MG63 (cell line): ENCODE data around the gene HNRNPUL2. TPM values are rescaled to one million over a fixed set of nuclear protein-coding genes. Genes with fewer than 3 reads are reported as not detected.
A peak's percentile ranks its signal among the peaks of the same experiment; 100 is the strongest.

ENCODE experiments used
- DNase-seq: peaks from one replicate; pipeline ENCODE4 v3.0.0-alpha.2; 2020
- H3K27me3 ChIP-seq: fragments of 250-450 bp; sonication (Bioruptor Pico); 2 replicates; pipeline ENCODE4 v1.5.1; 2020; ENCODE audit warnings: mild to moderate bottlenecking, moderate library complexity
- H3K36me3 ChIP-seq: fragments of 250-450 bp; sonication (Bioruptor Pico); 2 replicates; pipeline ENCODE4 v1.5.1; 2020; ENCODE audit warnings: mild to moderate bottlenecking, moderate library complexity
- H3K4me3 ChIP-seq: fragments of 250-450 bp; sonication (Bioruptor Pico); 2 replicates; pipeline ENCODE4 v1.5.1; 2020; ENCODE audit warnings: mild to moderate bottlenecking, moderate library complexity
- H3K9me3 ChIP-seq: fragments of 250-450 bp; sonication (Bioruptor Pico); 2 replicates; pipeline ENCODE4 v1.5.1; 2020; ENCODE audit warnings: mild to moderate bottlenecking, moderate library complexity
- total RNA-seq: library from RNA; depleted of rRNA; stranded (reverse); fragments of >200 nt; shearing (Covaris generic); gene quantifications from 2 replicates; pipeline ENCODE4 v1.2.3, GENCODE V29; 2014; ENCODE audit warnings: low replicate concordance; rRNA removed

The HNRNPUL2 gene
- total RNA-seq, 1 experiment from 2014 or later, result 4.5 TPM

DNA sequence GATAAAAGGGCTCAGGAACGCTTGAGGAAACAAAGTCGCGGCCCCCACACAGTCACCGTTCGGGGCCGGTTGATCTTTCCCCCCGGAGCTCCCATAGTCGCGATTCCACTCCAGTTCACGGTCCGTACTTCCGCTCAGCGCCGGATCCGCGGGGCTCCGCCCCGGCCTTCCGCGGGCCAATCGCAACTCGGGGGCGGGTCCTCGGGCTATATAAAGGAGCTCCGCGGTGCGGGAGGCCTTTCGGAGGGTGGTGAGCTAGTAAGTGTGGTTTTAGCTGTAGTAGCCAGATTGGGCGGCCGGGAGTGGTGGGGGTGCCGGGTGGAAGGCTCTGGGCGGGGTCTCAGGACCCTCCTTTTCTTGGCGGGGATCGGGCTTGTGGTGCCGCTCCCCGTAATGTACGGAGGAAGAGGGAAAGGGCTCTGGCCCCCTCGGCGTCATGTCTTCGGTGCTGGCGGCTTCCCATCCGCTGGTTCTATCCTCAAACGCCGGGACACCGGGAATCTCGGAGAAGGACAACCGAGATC lies 62.1 kb downstream of the HNRNPUL2 start, which contains the start of the genes C11orf98 and CSKMT:
TSS of gene C11orf98 (minus strand) at position 136 of the 524 bp plus-strand sequence. CDS start at position 95, 41 bp downstream.
TSS of gene CSKMT (plus strand) at position 238 of the 524 bp plus-strand sequence. CDS start 568 bp downstream, outside the sequence.
- H3K9me3 ChIP-seq, result no peaks in the 10 kb centered on the region
- peak within 1 kb of the TSS; percentile 92 for H3K4me3 ChIP-seq
- H3K36me3 ChIP-seq, result peaks cover 53% of the 10 kb centered on the region
- H3K27me3 ChIP-seq, result no peaks in the 10 kb centered on the region
- peak; percentile 91 for DNase-seq

DNA sequence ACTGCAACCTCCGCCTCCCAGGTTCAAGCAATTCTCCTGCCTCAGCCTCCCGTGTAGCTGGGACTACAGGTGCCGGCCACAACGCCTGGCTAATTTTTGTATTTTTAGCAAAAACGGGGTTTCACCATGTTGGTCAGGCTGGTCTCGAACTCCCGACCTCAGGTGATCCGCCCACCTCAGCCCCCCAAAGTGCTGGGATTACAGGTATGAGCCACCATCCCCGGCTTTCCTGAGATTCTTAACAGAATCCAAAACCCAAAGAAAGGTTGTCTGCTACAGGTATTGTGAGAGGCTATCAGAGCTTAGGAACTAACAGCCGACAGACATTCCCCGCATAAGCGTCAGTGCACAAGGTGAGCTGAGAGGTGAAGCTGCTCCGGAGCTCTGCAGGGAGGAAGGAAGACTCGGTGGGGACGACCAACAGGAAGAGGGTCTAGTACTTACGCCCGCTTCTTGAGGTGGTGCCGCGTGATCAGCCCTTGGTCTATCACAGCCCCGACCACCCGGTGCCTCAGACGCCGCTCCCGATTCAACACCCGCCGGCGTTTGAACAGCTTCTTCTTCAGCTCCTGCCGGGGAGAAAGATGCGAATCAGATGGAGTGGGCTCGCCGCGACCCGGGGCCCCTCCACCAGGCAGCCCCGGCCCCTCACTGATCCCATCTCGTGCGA lies 62.7 kb downstream of the HNRNPUL2 start:
- no peaks in the 10 kb centered on the region for H3K9me3 ChIP-seq
- H3K4me3 ChIP-seq, result peak overlapping the region; percentile 92
- peaks cover 53% of the 10 kb centered on the region for H3K36me3 ChIP-seq
- DNase-seq, result peak; percentile 42
- no peaks in the 10 kb centered on the region for H3K27me3 ChIP-seq

Other genes starting within 250 kb of the HNRNPUL2 start
- 110 and 122 TPM in 2 replicates for gene AHNAK, start 180.7 kb downstream of the HNRNPUL2 start, total RNA-seq
- 2,571 and 3,577 TPM in 2 replicates for gene EEF1G, start 153.6 kb downstream of the HNRNPUL2 start, total RNA-seq
- gene TUT1, start 135.9 kb downstream of the HNRNPUL2 start, total RNA-seq, result 11.1 and 20.3 TPM in 2 replicates
- 84.9 and 117 TPM in 2 replicates for gene MTA2, start 125.6 kb downstream of the HNRNPUL2 start, total RNA-seq
- 18.1 and 20.9 TPM in 2 replicates for gene EML3, start 114.7 kb downstream of the HNRNPUL2 start, total RNA-seq
- 2.5 and 8.5 TPM in 2 replicates for gene ROM1, start 114.2 kb downstream of the HNRNPUL2 start, total RNA-seq
- gene B3GAT3, start 105.5 kb downstream of the HNRNPUL2 start, total RNA-seq, result 24.6 and 32.9 TPM in 2 replicates
- gene GANAB, start 80.8 kb downstream of the HNRNPUL2 start, total RNA-seq, result 496 and 667 TPM in 2 replicates
- gene INTS5, start 74.2 kb downstream of the HNRNPUL2 start, total RNA-seq, result 8.0 and 22.8 TPM in 2 replicates
- 64.8 and 73.5 TPM in 2 replicates for gene C11orf98, start 62.2 kb downstream of the HNRNPUL2 start, total RNA-seq
- 10.9 and 14.9 TPM in 2 replicates for gene CSKMT, start 62.1 kb downstream of the HNRNPUL2 start, total RNA-seq
- gene UQCC3, start 55.8 kb downstream of the HNRNPUL2 start, total RNA-seq, result 16.4 and 22.2 TPM in 2 replicates
- 4.7 and 9.8 TPM in 2 replicates for gene LBHD1, start 55.2 kb downstream of the HNRNPUL2 start, total RNA-seq
- 85.5 and 147 TPM in 2 replicates for gene UBXN1, start 48.4 kb downstream of the HNRNPUL2 start, total RNA-seq
- 1.4 and 2.3 TPM in 2 replicates for gene LRRN4CL, start 37.9 kb downstream of the HNRNPUL2 start, total RNA-seq
- 57.4 and 185 TPM in 2 replicates for gene BSCL2, start 20.0 kb downstream of the HNRNPUL2 start, total RNA-seq
- gene GNG3, start 19.8 kb downstream of the HNRNPUL2 start, total RNA-seq, result not detected in 2 replicates
- gene TTC9C, start 1.0 kb upstream of the HNRNPUL2 start, total RNA-seq, result 31.8 and 42.3 TPM in 2 replicates
- 8.5 and 19.1 TPM in 2 replicates for gene ZBTB3, start 26.7 kb upstream of the HNRNPUL2 start, total RNA-seq
- 77.9 and 85.4 TPM in 2 replicates for gene POLR2G, start 34.1 kb upstream of the HNRNPUL2 start, total RNA-seq
- 22.9 and 28.7 TPM in 2 replicates for gene TAF6L, start 43.9 kb upstream of the HNRNPUL2 start, total RNA-seq
- 27.5 and 46.6 TPM in 2 replicates for gene TMEM179B, start 59.9 kb upstream of the HNRNPUL2 start, total RNA-seq
- gene TMEM223, start 64.5 kb upstream of the HNRNPUL2 start, total RNA-seq, result 13.8 and 32.0 TPM in 2 replicates
- gene NXF1, start 78.0 kb upstream of the HNRNPUL2 start, total RNA-seq, result 5.4 and 15.6 TPM in 2 replicates
- gene STX5, start 104.6 kb upstream of the HNRNPUL2 start, total RNA-seq, result 28.0 and 42.3 TPM in 2 replicates
- gene TEX54, start 105.4 kb upstream of the HNRNPUL2 start, total RNA-seq, result not detected in 2 replicates
- 135 and 139 TPM in 2 replicates for gene WDR74, start 112.1 kb upstream of the HNRNPUL2 start, total RNA-seq
- gene SLC3A2, start 153.4 kb upstream of the HNRNPUL2 start, total RNA-seq, result 545 and 579 TPM in 2 replicates
- 0.22 and 1.3 TPM in 2 replicates for gene CHRM1, start 193.9 kb upstream of the HNRNPUL2 start, total RNA-seq